Skeletal muscle satellite cell (primary cell): Measurements from ENCODE around the gene SF3B1.
"Not testable (repeated sequence)": the region's sequence is repeated elsewhere in the genome, so short reads cannot be mapped to it uniquely, and the experiment has no call there.

ENCODE experiments used
- H3K27me3 ChIP-seq: 2 replicates; pipeline ENCODE4 v1.7.0; 2013; ENCODE audit warnings: low read length; ENCODE audit not compliant: control insufficient read depth, insufficient read depth
- H3K36me3 ChIP-seq: 2 replicates; pipeline ENCODE4 v1.7.0; 2013; ENCODE audit warnings: mild to moderate bottlenecking, control low read depth, low read length; ENCODE audit not compliant: insufficient read depth
- H3K4me1 ChIP-seq: 2 replicates; pipeline ENCODE4 v1.7.0; 2013; ENCODE audit warnings: low read length; ENCODE audit not compliant: control insufficient read depth, insufficient read depth
- H3K4me2 ChIP-seq: 2 replicates; pipeline ENCODE4 v1.7.0; 2013; ENCODE audit warnings: mild to moderate bottlenecking, low read length
- H3K4me3 ChIP-seq: 2 replicates; pipeline ENCODE4 v1.7.0; 2013; ENCODE audit warnings: low read length
- H3K9ac ChIP-seq: 2 replicates; pipeline ENCODE4 v1.7.0; 2013; ENCODE audit warnings: mild to moderate bottlenecking, low read depth, low read length, moderate library complexity
- H3K9me3 ChIP-seq: replicated peaks from 2 replicates; pipeline ENCODE4 v1.7.0; 2013; ENCODE audit warnings: mild to moderate bottlenecking, control low read depth, low read length

Gene SF3B1

DNA sequence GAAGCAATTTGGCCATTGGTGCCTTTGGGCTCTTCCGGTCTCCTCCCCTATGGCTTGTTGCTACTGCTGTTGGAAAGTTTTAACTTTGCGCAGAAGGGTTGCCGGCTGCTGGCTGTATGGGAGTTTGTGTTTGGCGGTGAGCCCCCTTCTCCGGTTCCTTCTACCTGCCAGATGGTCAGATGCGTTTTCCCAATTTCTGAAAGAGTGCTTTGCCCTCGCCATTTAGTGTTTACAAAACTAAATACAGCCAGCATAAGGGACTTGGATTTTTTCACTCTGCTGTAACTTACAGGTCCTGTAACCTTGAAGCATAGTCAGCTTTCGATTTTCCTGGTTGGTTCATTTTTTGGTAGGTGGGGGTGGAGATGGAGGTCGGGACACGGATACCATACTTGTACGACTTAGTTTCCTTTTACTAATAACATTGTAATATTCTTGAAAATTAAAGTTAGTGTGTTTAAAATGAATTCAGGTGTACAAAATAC, 19.1 kb upstream of the SF3B1 start:
- peak overlapping the region; percentile 72 for H3K4me2 ChIP-seq
- peak overlapping the region; percentile 95 for H3K9ac ChIP-seq
- peak overlapping the region; percentile 76 for H3K4me3 ChIP-seq
- H3K9me3 ChIP-seq: no peaks in the 10 kb centered on the region
- no peaks in the 10 kb centered on the region for H3K27me3 ChIP-seq
- H3K36me3 ChIP-seq: no peaks in the 10 kb centered on the region
- H3K4me1 ChIP-seq: peaks cover 20% of the 10 kb centered on the region

DNA sequence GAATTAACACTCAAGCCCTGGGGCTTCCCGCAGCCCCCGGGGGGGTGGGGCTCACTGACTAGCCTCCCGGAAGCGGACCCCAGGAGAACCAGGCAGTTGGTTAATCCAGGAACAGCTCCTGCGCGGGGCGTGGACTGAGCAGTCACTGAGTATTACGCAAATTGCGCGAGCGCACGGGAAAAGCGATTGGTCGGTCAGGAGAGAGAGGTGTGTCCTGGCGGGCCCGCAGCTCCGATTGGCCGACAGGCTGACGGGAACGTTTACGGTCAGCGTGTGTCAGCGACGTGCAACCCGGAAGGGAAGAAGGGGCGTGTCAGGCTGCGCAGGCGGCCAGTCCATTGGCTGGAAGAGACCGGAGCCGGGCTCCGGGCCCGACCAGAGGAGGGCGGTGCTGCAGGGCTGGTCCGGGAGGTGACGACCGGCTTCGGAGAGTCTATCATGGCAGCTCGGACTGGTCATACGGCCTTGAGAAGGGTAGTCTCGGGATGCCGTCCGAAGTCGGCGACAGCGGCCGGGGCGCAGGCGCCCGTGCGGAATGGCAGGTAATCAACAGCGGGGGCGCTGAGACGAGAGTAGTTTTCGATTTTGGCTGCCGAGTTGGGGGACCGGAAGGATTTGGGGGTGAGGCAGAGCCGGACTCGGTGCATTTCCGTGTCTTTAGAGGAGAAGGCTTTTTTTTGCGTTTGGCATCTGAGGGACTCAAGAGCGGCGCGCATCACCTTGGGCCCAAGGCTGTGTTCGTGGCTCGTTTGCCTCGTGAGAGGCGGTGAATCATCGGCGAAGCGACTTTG, 18.5 kb upstream of the SF3B1 start, which contains the start of gene COQ10B:
Gene COQ10B, plus strand, starts transcription at position 430 of the 791 bp plus-strand sequence. Its CDS starts 9 bp downstream, at position 439.
- Histone ChIP-seq H3K27me3 (no peaks in the 10 kb centered on the region), H3K4me1 (peaks cover 19% of the 10 kb centered on the region), H3K9ac (peak within 1 kb of the TSS; percentile 95), H3K36me3 (no peaks in the 10 kb centered on the region), H3K4me2 (peak within 1 kb of the TSS; percentile 82), H3K4me3 (peak within 1 kb of the TSS; percentile 76), H3K9me3 (no peaks in the 10 kb centered on the region)

DNA sequence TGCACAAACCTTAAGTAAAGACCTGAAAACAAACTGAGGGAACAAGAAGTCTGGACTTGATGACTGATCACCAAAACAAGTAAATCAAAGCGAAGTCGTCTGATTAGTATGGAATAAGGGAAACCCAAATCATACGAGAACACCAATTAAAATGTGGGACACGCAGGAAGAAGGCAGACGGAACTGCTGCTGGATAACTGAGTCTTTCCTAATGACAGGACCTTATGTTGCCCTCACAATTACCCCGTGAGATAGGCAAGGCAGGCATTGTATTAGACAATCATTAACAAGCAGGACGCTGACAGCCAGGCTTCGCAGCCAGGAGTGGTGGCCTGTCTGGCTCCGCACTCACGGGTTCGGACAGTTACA, 17.9 kb upstream of the SF3B1 start:
- H3K4me3 ChIP-seq: peak overlapping the region; percentile 75
- no peaks in the 10 kb centered on the region for H3K9me3 ChIP-seq
- H3K36me3 ChIP-seq: no peaks in the 10 kb centered on the region
- peak overlapping the region; percentile 82 for H3K4me2 ChIP-seq
- peaks cover 16% of the 10 kb centered on the region for H3K4me1 ChIP-seq
- no peaks in the 10 kb centered on the region for H3K27me3 ChIP-seq
- H3K9ac ChIP-seq: peak overlapping the region; percentile 83

DNA sequence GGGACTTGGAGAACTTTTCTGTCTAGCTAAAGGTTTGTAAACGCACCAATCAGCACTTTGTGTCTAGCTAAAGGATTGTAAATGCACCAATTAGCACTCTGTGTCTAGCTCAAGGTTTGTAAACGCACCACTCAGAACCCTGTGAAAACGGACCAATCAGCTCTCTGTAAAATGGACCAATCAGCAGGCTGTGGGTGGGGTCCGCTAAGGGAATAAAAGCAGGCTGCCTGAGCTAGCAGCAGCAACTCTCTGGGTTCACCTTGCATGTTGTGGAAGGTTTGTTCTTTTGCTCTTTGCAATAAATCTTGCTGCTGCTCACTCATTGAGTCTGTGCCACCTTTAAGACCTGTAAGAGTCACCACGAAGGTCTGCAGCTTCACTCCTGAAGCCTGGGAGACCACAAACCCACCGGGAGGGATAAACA, 16.1 kb upstream of the SF3B1 start:
- not testable (repeated sequence) for H3K4me3 ChIP-seq, H3K9me3 ChIP-seq, H3K27me3 ChIP-seq, H3K4me2 ChIP-seq, H3K36me3 ChIP-seq, H3K9ac ChIP-seq
- H3K4me1 ChIP-seq: peaks cover 16% of the 10 kb centered on the region

DNA sequence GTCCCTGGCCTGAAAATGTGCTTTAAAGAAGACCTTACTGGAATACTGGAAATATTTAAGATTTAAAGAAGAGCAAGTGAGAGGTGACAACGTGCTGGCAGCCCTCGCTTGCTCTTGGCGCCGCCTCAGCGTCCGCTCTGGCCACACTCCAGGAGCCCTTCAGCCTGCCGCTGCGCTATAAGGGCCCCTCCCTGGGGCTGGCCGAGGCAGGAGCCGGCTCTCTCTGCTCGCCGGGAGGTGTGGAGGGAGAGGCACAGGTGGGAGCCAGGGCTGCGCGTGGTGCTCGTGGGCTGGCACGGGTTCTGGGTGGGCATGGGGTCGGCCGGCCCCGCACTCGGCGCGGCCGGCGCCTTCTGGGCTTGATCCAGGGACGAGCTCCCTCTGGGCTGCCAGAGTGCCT, 15.6 kb upstream of the SF3B1 start:
- Histone ChIP-seq H3K9me3 (no peaks in the 10 kb centered on the region), H3K9ac (no peak overlapping the region), H3K4me3 (no peak overlapping the region), H3K4me2 (no peak overlapping the region), H3K4me1 (peaks cover 16% of the 10 kb centered on the region), H3K27me3 (no peaks in the 10 kb centered on the region), H3K36me3 (no peaks in the 10 kb centered on the region)

DNA sequence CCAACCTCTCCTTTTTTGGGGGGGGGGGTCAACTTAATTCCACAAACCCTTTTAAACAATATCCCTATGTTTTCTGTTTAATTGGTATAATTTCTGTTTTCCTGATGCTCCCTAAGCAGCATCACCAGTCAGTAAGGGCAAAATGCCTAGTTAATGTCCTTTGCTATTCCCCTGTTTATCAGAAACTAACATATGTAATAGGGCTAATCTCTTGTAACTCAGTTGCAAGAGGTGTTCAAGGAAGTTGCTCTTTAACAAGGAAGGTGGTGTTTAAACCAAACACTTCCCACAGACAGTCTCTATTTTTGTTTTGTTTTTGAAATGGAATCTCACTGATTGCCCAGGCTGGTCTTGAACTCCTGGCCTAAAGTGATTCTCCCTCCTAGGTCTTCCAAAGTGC, 12.0 kb upstream of the SF3B1 start:
- no peaks in the 10 kb centered on the region for H3K36me3 ChIP-seq
- H3K4me1 ChIP-seq: no peaks in the 10 kb centered on the region
- H3K9me3 ChIP-seq: no peaks in the 10 kb centered on the region
- H3K9ac ChIP-seq: no peak overlapping the region
- H3K27me3 ChIP-seq: no peaks in the 10 kb centered on the region
- H3K4me3 ChIP-seq: no peak overlapping the region
- no peak overlapping the region for H3K4me2 ChIP-seq

DNA sequence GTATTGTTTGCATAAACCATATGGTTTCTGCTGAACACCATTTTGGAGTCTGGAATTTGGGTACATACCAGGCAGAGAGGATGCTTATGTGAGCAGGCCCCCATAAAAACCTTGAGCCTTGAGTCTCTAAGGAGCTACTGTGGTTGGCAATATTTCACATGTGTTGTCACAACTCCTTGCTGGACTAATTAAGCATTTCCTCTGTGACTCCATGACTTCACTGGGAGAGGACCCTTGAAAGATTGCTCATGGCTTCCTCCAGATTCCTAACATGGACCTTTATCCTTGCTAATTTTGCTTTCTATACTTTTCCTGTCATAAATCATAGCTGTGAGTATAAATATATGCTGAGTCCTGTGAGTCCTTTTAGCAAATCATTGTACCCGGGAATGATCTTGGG, 10.9 kb upstream of the SF3B1 start:
- Histone ChIP-seq H3K4me1 (no peaks in the 10 kb centered on the region), H3K9ac (no peak overlapping the region)

DNA sequence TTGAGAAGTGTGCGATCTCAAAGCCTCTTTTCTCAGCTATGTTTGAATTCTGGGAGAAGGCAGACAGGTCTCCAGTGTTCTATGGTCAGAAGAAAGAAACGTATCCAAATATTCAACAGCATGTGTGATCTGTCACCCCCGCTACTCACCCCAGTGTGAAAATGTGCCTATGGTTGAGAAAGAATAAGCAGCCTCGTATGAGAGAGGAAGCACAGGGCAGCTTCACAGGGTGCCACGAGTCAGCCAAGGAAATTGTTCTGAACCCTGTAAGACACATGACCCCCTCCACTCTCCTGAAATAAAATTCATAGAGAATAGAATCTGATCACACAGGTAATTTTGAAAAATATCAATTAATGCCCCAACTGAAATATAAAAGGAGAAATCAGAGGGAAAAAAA, 8.0 kb upstream of the SF3B1 start:
- H3K36me3 ChIP-seq: no peaks in the 10 kb centered on the region
- H3K4me3 ChIP-seq: no peak overlapping the region
- H3K9ac ChIP-seq: no peak overlapping the region
- H3K9me3 ChIP-seq: no peaks in the 10 kb centered on the region
- no peaks in the 10 kb centered on the region for H3K27me3 ChIP-seq
- no peaks in the 10 kb centered on the region for H3K4me1 ChIP-seq
- H3K4me2 ChIP-seq: no peak overlapping the region

More for the DNA sequence above, 10.9 kb upstream of the SF3B1 start:
- Histone ChIP-seq H3K4me3 (no peak overlapping the region), H3K9me3 (no peaks in the 10 kb centered on the region), H3K4me2 (no peak overlapping the region), H3K36me3 (no peaks in the 10 kb centered on the region), H3K27me3 (no peaks in the 10 kb centered on the region)

DNA sequence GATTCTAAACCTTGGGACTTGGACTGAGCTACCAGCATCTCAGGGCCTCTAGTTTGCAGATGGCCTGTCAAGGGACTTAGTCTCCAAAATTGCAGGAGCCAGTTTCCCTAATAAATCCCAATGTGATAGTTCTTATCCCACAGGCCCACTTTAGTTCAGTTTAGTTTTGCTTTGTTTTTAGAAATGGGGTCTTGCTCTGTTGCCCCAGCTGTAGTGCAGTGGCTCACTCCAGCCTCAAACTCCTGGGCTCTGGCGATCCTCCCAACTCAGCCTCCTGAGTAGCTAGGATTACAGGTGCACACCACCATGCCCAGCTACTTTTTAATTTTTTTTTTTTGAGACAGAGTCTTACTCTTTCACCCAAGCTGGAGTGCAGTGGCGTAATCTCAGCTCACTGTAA, 2.6 kb upstream of the SF3B1 start:
- peaks cover 16% of the 10 kb centered on the region for H3K4me1 ChIP-seq

DNA sequence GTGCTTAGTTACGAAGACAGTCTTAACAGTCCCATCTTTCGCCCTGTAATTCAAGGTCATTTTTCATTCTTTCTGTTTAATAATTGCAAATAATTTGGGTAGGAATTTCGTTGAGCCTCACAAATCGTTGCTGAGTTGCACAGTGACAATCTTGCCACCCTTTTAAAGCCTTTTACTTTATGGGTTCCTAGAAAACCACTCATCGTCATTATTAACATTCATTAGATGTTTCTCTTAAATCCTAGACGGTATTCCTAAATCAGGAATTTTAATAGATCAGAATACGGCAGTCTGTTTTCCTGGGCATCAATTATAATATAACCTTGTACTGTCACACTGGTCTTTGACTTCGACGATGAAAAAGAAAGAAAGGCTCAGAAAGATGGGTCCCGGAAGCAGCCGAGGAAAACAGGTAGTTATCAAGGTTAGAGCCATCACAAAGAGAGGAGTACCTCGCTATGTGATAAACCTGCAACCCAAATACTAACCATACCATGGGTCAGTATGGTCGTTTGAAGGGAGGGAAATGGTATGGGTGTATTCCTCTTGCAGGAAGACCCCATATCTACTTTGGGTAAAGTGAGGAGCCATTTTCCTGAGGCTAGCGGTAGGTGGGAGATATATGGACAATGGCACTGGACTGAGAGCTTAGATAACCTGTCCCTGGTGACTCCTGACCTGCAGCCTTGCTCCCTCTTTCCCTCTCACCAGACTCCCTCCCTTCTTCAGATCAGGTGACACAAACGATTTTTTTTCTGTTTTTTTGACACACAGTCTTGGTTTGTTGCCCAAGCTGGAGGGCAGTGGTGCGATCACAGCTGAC, 981 bp upstream of the SF3B1 start:
- Histone ChIP-seq H3K4me3 (peak overlapping the region; percentile 92), H3K36me3 (no peaks in the 10 kb centered on the region)

More for the DNA sequence above, 2.6 kb upstream of the SF3B1 start:
- no peaks in the 10 kb centered on the region for H3K27me3 ChIP-seq
- no peak overlapping the region for H3K4me3 ChIP-seq
- H3K9ac ChIP-seq: no peak overlapping the region
- no peaks in the 10 kb centered on the region for H3K36me3 ChIP-seq
- no peaks in the 10 kb centered on the region for H3K9me3 ChIP-seq
- no peak overlapping the region for H3K4me2 ChIP-seq

DNA sequence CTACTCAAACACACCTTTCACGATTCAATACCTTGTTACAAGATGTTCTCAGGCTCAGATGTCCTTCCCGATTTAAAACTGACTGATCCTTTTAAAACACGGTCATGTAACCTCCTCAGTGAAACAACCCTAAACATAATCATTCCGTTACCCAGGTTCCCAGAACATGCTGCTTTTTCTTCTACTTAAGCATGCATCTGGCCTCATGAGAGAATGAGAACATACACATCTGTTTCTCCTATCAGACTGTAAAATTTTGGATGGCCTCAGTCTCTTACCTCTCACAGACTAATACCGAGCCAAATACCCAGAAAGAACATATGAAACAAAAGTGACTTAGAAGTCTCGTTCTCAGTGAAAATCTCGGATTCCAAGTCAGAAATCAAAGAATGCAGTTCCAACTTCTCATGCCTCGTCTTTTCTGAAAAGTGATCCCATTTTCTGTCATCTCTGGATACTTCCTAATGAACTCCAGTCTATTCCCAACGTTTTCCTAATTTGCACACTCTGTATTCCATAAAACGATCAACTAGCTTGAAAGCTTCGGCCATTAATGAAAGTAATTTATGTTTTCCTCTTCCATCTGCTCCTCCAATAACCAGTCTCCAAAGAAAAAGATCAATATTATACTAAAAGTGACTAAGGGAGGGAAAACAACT, 919 bp downstream of the SF3B1 start:
- Histone ChIP-seq H3K4me3 (peak overlapping the region; percentile 92), H3K9me3 (no peaks in the 10 kb centered on the region), H3K4me1 (peaks cover 28% of the 10 kb centered on the region), H3K36me3 (peaks cover 4% of the 10 kb centered on the region), H3K9ac (peak overlapping the region; percentile 98), H3K4me2 (peak overlapping the region; percentile 88), H3K27me3 (no peaks in the 10 kb centered on the region)

More for the DNA sequence above, 981 bp upstream of the SF3B1 start:
- no peaks in the 10 kb centered on the region for H3K9me3 ChIP-seq
- H3K27me3 ChIP-seq: no peaks in the 10 kb centered on the region
- peak overlapping the region; percentile 98 for H3K9ac ChIP-seq
- peak overlapping the region; percentile 86 for H3K4me2 ChIP-seq
- H3K4me1 ChIP-seq: peaks cover 25% of the 10 kb centered on the region
